HG03025 (cell line): ENCODE measurements around the gene CBL.
"Not testable (repeated sequence)": the region's sequence is repeated elsewhere in the genome, so short reads cannot be mapped to it uniquely, and the experiment has no call there.

Source experiments
- ATAC-seq: cut with Tn5 transposase; IDR thresholded peaks from one replicate; pipeline ENCODE4 v1.9.1; 2021; ENCODE audit warnings: mild to moderate bottlenecking, moderate library complexity; ENCODE audit not compliant: unreplicated experiment, low FRiP score

CBL gene

DNA sequence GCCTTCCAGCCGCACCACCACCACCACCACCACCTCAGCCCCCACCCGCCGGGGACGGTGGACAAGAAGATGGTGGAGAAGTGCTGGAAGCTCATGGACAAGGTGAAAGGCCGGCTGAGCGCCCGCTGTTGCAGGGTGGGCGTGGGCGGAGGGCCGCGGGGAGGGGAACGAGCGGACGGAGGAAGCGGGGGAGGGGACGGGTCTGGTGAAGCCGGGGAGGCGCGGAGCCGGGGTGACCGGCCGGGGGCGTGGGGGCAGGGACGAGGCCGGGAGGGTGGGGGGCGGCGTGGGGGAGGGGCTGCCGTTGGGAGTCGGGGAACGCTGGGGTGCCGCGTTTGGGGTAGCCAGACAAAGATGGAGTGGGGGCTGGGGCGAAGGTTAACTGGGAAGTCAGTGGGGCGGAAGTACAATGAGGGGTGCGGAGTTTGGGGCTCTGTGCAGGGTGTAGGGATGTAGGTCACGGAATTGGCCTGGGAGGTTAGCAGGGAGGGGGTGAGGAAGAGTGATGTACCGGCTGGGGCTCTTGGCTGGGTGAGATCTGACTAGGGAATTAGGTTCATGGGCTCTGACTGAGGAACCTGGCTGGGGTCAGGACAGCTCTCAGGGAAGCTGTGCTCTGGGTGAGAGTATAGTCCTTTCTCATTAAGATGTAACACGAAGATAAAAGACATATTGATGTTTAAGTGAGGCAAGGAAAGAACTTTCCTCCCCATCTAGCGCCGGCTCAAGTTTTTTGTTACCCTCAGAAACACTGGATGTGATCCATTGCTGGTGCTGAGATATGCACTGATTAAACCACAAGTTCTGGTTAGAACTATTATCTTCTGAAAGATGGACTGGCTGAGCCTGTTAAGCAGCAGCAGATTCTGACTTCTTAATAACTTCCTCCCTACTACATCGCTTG, 624 bp downstream of the CBL start:
- ATAC-seq = peak; percentile 21

DNA sequence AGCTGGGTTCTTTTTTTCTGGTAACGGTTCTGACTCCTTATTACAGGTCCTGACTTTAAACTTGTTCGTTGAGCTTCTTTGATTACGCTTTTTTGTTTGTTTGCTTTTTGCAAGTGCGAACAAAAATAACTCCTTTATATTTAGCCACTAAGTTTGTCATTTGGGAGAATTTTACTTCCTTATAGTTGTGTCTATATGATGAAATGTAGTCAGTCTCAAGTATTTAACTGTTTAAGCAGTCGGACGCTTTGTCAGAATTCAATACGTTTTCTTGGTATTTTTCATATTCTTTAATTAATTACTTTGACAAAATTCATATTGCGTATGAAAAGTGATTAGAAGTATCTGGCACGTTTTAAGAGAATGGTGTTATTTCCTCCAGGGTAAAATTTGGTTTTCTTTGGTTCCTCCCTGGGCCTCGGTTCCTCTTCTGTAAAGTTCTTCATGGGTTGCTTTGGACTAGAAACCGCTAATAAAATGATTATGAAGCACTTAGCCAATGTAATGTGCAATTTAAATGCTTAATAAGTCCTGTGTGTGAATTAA, 1.3 kb downstream of the CBL start:
- no peak for ATAC-seq

DNA sequence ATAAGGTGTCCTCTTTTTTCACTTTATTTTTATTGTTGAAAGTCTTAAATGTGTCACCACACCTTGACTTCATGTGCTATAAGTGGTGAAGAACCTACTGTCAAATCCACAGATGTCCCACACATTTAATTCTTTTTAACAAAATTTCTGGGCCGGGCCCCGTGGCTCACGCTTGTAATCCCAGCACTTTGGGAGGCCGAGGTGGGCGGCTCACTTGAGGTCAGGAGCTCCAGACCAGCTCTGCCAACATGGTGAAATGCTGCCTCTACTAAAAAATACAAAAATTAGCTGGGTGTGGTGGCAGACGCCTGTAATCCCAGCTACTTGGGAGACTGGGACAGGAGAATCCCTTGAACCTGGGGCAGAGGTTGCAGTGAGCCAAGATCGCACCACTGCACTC, 3.0 kb downstream of the CBL start:
- no peak for ATAC-seq

DNA sequence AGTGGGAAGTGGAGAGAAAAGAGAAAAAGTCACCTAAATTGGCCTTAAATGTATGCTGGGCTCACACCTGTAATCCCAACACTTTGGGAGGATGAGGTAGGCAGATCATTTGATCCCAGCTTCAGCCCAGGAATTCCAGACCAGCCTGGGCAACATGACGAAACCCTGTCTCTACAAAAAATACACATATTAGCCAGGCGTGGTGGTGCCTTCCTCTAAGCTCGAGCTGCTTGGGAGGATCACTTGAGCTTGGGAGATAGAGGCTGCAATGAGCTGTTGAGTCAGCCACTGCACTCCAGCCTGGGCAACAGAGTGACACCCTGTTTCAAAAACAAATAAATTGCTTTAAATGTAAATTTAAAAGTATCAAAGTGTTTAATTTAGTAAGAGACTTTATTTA, 3.9 kb downstream of the CBL start:
- no peak for ATAC-seq

DNA sequence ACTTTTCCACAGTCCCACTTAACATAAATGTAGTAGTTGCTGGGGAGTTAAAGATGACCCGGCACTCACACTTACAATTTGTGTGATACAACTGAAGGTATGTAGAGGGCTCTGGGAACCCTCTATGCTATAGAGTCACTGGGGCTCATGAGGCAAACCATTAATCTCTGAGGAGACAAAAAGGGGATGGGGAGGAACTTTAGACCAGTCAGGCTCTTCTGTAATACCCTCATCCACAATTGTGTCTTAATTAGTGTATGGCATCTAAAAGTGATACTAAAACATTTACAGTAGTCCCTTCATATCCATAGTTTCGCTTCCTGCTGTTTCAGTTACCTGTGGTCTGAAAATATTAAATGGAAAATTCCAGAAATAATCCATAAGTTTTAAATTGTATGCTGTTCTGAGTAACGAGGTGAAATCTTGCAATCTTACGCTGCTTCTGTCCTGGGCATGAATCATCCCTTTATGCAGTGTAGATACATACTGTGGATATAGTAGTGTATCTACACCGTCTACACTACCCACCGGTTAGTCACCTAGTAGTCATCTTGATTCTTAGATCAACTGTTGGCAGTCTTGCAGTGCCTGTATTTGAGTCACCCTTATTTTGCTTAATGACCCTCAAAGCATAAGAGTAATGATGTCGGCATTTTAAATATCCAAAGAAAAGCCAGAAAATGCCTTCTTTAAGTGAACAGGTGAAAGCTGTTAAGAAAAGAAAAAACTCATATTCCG, 12.2 kb downstream of the CBL start:
- ATAC-seq = no peak

DNA sequence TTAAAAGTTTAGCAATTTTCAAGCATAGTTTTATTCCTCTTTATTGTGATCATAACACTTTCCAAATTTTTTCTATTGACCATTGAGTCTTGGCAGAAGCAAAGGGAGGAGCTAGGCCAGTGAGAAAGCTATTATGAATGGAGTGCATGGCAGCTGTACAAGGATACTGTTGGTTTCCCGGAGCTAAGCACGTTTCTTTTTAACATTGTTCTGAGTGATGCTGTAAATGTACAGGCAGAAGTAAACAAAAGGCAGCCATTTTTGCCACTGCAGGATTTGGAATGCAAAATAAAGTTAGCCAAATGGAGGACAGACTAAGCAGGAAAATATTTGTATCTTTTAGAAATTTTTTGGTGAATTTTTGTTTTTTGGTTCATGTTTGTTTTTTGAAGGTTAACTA, 16.2 kb downstream of the CBL start:
- no peak for ATAC-seq

DNA sequence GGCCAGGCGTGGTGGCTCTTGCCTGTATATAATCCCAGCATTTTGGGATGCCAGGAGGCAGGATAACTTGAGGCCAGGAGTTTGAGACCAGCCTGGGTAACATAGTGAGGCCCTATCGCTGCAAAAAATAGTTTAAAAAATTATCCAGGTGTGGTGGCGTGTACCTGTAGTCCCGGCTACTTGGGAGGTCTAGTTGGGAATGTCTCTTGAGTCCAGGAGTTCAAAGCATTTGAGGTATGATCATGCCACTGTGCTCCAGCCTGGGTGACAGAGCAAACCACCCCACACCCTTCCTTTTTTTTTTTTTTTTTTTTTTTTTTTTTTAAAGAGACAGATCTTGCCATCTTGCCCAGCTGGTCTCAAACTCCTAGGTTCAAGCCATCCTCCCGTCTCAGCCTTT, 16.8 kb downstream of the CBL start:
- ATAC-seq = no peak

DNA sequence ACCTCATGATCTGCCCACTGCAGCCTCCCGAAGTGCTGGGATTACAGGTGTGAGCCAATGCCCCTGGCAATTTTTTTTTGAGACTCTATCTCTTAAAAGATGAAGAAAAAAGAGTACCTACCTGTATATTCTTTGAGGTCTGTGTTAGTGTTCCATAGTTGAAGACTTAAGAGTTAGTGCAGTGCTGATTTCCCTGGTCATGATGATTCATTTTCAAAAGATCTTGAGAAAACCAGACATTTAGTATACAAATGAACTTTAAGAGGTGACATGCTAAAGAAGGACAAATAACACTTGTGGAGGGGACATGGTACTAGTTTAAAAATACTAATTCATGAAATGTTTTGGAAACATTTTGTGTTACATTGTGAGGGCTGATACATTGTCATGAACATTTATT, 17.7 kb downstream of the CBL start:
- ATAC-seq = no peak

DNA sequence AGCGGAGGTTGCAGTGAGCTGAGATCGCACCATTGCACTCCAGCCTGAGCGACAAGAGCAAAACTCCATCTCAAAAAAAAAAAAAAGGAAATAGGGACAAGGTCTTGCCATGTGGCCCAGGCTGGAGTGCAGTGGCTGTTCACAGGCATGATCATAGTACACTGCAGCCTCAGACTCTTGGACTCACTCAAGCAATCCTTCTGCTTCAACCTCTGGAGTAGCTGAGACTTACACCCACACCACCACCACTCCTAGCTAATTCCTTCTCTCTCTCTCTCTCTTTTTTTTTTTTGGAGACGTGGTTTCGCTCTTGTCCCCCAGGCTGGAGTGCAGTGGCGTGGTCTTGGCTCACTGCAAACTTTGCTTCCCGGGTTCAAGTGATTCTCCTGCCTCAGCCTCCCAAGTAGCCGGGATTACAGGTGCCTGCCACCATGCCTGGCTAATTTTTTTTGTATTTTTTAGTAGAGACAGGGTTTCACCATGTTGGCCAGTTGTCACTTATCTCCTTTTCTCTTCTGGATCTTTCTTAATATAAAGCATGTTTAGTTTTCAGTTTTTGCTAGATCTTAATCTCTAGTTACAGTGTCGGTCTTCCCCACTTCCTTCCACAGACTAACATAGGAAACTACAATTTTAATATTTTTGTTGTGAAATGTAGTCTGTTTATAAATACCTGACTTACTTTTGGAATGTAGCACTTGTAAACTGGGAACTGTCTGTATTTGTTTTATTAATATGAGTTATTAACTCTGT, 22.6 kb downstream of the CBL start:
- ATAC-seq = not testable (repeated sequence)

DNA sequence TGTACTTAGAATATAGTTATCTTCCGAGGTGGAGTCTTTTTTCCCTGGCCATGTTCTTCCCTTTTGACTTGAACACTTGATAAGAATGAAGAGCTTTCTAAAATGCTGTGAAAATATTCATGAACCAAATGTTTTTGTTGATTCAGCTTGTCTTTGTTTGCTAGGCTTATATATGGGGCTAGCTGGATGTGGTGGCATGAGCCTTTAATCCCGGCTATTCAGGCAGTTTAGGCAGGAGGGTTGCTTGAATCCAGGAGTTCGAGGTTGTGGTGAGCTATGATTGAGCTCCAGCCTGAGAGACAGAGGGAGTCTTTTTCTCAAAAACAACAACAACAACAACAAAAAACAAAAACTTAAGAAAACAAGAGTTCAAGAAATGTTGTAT, 23.1 kb downstream of the CBL start:
- no peak for ATAC-seq

DNA sequence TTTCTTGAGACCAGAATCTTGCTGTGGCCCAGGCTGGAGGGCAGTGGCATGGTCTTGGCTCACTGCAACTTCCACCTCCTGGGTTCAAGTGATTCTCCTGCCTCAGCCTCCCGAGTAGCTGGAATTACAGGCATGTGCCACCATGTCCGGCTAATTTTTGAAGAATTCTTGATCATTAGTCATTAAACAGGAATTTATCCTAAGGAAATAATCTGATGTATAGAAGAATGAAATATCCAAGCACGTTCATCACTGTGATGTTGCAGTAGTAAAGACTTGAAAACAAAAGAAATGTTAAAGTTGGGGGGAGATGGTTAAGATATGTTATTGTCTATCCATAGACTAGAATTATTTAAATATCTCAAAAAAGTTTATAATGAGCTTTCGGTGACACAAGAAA, 23.6 kb downstream of the CBL start:
- ATAC-seq = no peak

DNA sequence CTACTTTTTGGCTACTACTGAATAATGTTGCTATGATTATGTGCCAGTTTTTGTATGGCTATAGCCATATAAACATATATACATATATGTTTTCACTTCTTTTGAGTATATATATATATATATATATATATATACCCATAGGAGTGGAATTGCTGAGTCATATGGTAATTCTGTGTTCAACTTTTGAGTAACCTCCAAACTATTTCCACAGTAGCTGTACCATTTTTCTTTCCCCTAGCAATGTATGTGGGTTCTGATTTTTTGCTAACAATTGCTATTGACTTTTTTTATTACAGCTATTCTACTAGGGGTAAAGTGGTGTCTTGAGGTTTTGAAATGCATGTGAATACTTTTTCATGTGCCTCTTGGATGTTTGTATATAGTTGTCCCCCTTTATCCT, 30.4 kb downstream of the CBL start:
- no peak for ATAC-seq

DNA sequence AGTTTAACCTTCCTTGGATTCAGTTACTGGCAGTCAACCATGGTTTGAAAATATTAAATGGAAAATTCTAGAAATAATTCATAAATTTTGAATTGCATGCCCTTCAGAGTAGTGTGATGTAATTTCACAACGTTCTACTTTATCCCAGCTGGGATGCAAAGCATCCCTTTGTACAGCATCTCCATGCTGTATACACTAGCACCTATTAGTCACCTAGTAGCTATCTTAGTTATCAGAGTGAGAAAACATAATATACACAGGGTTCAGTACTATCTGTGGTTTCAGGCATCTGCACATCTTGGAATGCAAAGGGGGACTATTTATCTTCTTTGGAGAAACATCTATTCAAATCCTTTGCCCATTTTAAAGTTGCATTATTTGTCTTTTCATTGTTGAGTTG, 30.8 kb downstream of the CBL start:
- no peak for ATAC-seq

DNA sequence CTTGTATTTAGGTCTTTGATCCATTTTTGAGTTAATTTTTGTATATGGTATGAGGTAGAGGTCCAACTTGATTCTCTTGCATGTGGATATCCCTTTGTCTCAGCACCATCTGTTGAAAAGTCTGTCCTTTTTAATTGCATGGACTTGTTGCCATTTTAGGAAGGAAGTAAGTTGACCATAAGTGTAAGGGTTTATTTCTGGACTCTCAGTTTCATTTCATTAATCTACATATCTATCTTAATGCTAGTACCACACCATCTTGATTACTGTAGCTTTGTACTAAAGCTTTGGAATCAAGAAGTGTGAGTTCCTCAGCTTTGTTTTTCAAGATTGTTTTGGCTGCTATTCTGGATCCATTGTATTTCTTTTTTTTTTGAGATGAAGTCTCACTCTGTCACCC, 31.4 kb downstream of the CBL start:
- ATAC-seq = no peak

DNA sequence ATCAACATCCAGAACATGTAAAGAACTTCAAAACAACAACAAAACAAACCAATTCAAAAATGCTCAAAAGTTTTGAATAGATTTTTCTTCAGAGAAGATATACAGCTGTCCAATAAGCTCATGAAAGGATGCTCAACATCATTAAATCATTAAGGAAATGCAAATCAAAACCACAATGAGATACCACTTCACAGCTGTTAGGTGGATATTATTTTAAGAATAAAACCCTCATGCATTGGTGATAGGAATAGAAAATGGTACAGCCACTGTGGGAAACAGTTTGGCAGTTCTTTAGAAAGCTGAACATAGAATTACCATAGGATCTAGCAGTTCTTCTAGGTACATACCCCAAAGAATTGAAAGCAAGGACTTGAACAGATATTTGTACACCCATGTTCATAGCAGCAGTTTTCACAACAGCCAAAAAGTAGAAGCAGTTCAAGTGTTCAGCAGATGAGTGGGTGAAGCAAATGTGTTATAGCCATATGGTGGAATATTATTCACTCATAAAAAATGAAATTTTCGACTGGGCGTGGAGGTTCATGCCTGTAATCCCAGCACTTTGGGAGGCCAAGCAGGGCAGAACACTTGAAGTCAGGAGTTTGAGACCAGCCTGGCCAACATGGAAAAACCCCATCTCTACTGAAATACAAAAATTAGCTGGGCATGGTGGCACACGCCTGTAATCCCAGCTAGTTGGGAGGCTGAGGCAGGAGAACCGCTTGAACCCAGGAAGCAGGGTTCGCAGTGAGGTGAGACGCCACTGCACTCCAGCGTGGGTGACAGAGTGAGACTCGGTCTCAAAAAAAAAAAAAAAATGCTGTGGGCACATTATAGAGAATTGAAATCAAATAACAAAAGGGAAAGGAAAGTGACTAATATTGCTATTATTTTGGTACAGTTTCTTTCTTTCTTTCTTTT, 42.9 kb downstream of the CBL start:
- ATAC-seq = no peak

DNA sequence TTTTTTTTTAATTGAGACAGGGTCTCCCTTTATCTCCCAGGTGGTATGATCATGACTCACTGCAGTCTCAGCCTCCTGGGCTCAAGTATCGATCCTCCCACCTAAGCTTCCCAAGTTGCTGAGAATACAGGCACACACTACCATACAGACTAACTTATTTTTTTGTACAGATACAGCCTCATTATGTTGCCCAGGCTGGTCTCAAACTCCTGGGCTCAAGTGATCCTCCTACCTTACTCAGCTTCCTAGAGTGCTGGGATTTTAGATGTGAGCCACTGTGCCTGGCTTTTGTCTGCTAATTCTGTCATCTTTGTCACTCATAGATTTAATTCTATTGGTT, 43.5 kb downstream of the CBL start:
- ATAC-seq = no peak

DNA sequence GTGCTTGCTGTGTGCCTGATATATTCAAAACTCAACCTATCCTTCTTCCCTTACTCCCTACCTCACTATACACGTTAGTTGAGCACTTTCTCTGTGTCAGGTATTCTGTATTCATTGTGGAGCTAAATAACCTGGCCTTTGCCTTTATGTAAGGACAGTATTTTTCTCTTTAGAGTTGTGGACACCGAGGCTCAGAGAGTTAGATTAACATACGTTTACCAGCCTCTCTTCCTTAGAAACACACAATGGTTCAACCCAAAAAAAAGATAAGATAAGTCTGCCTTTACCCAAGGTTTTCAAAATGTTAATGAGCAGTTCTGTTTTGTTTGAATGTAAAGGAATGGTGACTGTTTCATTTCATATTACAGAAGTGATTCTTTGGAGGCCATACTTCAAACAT, 45.0 kb downstream of the CBL start:
- no peak for ATAC-seq

DNA sequence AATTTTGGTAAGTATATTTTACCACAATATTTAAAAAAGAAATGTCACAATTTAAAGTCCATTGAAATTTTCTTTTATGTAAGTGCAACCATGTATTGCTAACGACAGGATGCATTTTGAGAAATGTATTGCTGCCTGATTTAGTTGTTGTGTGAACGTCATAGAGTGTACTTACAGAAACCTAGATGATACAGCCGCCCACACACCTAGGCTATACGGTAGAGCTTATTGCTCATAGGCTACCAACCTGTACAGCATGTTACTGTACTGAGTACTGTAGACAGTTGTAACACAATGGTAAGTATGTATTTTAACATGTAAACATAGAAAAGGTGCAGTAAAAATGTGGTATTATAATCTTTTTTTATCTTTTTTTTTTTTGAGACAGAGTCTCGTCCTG, 48.1 kb downstream of the CBL start:
- no peak for ATAC-seq

DNA sequence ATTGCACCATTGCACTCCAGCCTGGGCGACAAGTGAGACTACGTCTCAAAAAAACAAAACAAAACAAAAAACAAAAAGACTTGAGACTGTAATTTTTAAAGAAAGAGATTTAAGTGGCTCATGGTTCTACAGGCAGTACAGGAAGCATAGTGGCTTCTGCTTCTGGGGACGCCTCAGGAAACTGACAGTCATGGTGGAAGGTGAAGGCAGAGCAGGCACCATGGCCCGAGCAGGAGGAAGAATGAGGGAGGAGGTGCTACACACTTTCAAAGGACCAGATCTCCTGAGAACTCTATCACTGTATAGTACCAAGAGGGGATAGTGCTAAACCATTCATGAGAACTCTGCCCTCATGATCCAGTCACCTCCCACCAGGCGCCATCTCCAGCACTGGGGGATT, 52.0 kb downstream of the CBL start:
- ATAC-seq = no peak

DNA sequence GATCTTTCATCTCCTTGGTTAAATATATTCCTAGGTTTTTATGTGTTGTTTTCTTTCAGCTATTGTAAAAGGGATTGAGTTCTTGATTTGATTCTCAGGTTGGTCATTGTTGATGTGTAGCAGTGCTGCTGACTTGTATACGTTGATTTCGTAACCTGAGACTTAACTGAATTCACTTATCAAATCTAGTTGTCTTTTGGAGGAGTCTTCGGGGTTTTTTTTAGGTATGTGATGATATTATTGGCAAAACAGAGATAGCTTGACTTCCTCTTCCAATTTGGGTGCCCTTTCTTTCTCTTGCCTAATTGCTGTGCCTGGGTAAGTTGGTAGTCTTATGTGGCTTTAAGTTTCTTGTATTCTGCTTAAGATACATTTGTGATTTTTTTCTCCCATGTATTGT, 52.8 kb downstream of the CBL start:
- ATAC-seq = no peak
